WI38 (cell line): ENCODE data around the gene ANGPTL7.
"Not testable (repeated sequence)": the region's sequence is repeated elsewhere in the genome, so short reads cannot be mapped to it uniquely, and the experiment has no call there.

ENCODE experiments used
- H3K4me3 ChIP-seq: 2 replicates; pipeline ENCODE4 v1.5.1; 2011; ENCODE audit warnings: low read depth, mild to moderate bottlenecking, control low read depth, low read length
- TF ChIP-seq, protein P1 (sequence below): IDR thresholded peaks from 2 replicates; pipeline ENCODE4 v1.5.1; 2012; ENCODE audit warnings: low read depth, mild to moderate bottlenecking, control low read depth, low read length

The ANGPTL7 gene

GRCh38 chr1:11156963-11157362 is 32.2 kb upstream of the ANGPTL7 start:
- H3K4me3 ChIP-seq = no peak overlapping the region
- TF ChIP-seq, protein P1, sequence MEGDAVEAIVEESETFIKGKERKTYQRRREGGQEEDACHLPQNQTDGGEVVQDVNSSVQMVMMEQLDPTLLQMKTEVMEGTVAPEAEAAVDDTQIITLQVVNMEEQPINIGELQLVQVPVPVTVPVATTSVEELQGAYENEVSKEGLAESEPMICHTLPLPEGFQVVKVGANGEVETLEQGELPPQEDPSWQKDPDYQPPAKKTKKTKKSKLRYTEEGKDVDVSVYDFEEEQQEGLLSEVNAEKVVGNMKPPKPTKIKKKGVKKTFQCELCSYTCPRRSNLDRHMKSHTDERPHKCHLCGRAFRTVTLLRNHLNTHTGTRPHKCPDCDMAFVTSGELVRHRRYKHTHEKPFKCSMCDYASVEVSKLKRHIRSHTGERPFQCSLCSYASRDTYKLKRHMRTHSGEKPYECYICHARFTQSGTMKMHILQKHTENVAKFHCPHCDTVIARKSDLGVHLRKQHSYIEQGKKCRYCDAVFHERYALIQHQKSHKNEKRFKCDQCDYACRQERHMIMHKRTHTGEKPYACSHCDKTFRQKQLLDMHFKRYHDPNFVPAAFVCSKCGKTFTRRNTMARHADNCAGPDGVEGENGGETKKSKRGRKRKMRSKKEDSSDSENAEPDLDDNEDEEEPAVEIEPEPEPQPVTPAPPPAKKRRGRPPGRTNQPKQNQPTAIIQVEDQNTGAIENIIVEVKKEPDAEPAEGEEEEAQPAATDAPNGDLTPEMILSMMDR = no peak

DNA sequence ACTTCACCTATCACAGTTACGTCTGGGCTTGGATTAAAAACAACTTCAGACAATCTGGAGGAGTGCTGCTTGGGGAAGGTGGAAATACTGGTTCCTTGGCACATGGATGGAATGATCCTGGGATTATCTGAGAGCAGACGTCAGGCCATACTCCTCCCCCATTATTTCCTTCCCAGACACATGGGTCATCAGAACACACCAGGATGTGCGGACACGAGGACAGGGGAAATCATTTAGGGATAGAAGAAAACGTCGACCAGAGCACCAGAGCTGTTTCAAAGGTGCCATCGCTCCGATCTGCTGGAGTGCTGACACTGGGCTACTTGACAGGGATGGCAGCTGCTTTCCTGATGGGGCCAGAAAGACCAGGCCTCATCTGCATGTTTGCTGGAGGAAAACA is 31.8 kb upstream of the ANGPTL7 start:
- H3K4me3 ChIP-seq = no peak overlapping the region
- TF ChIP-seq, protein P1 = no peak

- TF ChIP-seq, protein P1 = no peak
These were observed 31.3 kb upstream of the ANGPTL7 start for GRCh38 chr1:11157867-11158266.

DNA sequence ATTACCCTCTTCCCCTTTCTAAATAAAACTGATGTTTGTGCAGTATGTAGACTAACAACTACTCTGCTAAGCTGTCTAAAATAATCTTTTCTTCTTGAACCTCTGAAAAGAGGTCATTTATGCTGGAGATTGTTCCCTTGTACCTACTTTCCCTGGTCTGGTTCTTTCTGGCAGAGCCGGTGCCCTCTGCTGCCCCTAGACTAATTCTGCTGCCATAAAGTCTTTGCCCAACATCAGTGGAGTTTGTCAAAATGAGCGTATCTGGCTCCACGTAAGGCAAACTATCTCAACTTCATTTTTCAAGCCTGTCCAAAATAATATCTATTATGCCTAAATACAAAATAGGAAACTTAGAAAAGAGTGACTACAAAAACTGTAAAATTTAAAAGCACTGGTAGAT is 30.9 kb upstream of the ANGPTL7 start:
- H3K4me3 ChIP-seq = no peak overlapping the region
- TF ChIP-seq, protein P1 = no peak

More at GRCh38 chr1:11157867-11158266, 31.3 kb upstream of the ANGPTL7 start:
- no peak overlapping the region for H3K4me3 ChIP-seq

DNA sequence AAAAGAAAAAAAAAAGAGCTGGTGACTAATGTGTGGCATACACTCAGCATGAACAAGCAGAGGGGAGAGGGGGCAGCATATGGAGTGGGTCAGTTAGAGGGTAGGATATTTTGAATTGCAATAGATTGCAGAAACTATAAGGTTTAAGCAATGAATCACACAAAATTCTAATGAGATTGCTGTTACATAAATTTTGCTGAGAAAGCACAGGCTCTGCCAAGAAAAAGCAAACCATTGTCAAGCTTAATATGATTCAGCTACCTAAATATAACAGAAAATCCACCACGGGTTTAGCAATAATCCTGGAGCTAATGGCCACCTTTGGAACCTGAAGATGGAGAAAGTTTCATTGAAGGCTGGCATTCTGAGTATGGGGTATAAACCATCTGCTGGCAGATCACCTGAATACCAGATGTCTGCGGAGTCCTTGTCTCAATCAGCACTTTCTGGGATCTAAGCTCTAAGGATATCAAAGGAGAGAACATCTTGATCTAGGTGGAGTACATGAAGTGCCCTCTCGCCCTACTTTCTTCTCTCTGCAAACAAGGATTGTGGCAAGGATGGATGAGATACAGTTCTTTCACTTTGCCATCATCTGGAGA is 30.3 kb upstream of the ANGPTL7 start:
- TF ChIP-seq, protein P1 = no peak
- no peak overlapping the region for H3K4me3 ChIP-seq

- H3K4me3 ChIP-seq = not testable (repeated sequence)
These were observed 26.4 kb upstream of the ANGPTL7 start for GRCh38 chr1:11162752-11163151.

GRCh38 chr1:11166744-11167143 is 22.4 kb upstream of the ANGPTL7 start:
- H3K4me3 ChIP-seq = not testable (repeated sequence)

DNA sequence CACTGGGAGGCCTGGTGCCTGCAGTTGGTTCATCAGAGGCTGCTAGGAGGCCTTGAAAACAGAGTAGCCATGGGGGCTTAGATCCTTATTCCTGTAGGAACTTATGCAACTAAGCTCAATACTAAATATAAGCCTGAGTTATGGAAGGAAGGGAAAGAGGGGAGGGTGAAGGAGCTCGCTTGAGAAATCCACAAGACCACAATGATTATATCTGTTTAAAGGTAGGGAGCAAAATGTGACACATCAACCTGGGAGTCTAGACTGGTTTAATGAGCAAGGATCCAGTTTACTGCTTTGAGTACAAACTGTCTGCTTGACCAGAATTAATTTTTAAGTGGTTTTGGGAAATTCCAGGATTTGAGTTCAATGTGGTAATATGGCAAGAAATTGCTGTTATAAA is 20.4 kb upstream of the ANGPTL7 start:
- no peak overlapping the region for H3K4me3 ChIP-seq
- TF ChIP-seq, protein P1 = no peak
